LHCN-M2 (cell line): ENCODE results near the gene PLEKHA1. TPM values are rescaled to one million over a fixed set of nuclear protein-coding genes. Genes with fewer than 3 reads are reported as not detected.

Experiments
- DNase-seq: peaks from one replicate; pipeline ENCODE4 v3.0.0-alpha.2; 2012; ENCODE audit warnings: low read depth
- total RNA-seq: library from RNA; depleted of rRNA; stranded (reverse); fragments of >200 nt; gene quantifications from 2 replicates; pipeline ENCODE4 v1.2.3, GENCODE V29; 2014; rRNA removed

Gene PLEKHA1
- total RNA-seq, 1 experiment from 2014 or later, result 17.3 TPM

DNA sequence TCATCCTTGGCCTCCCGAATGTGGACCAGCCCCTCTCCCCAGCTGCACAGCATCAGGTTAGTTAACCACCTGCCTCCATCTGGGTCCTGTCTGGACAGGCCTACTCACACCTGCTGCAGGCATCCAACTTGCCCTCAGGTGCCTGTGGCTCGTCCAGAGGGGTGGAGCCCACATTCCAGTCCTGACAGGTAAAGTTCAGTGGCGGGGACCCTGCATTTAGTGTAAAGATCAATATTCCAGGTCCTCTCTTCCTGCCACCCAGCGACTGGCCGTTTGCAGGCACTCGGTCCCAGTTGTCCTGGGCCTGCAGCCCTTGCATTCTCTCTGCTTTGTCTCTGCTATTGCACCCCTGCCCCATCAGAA is 101.8 kb downstream of the PLEKHA1 start:
- no peak for DNase-seq

DNA sequence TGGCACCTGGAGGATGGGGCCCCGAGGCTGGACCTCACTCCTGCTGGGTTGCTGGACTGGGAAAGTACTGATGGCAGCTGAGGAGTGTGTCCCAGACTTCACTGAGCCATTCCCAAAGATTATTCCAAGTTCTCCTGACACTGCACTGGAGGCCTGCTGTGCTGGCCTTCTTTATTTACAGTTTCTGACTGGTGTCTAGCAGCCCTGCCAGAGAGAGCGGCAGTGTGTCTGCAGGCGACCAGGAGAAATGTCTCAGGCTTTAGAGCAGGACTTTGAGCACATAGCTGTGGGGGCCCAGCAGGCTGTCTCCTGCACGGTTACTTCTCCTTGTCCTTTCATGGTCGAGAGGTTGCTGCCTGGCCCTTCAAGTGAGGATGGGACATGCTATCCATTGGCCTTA is 102.9 kb downstream of the PLEKHA1 start:
- no peak for DNase-seq

DNA sequence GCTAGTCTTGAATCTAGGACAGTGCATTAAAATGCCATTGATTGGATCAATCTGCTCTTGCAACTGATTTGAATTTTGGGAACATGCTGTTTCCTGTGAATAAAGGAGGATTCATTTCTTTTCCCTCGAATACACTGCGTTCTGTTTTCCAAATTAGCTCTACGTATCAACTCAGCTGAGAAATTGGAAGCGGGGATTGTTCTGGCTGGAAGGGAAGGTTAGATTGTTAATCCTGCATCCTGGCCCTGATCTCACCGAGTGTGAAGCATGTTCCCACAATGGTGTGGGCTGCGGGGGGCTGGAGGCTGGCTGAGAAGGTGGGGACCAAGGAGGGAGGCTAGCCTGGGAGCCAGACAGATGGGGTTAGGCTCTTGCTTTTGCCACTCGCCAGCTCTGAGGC is 104.5 kb downstream of the PLEKHA1 start:
- no peak for DNase-seq

DNA sequence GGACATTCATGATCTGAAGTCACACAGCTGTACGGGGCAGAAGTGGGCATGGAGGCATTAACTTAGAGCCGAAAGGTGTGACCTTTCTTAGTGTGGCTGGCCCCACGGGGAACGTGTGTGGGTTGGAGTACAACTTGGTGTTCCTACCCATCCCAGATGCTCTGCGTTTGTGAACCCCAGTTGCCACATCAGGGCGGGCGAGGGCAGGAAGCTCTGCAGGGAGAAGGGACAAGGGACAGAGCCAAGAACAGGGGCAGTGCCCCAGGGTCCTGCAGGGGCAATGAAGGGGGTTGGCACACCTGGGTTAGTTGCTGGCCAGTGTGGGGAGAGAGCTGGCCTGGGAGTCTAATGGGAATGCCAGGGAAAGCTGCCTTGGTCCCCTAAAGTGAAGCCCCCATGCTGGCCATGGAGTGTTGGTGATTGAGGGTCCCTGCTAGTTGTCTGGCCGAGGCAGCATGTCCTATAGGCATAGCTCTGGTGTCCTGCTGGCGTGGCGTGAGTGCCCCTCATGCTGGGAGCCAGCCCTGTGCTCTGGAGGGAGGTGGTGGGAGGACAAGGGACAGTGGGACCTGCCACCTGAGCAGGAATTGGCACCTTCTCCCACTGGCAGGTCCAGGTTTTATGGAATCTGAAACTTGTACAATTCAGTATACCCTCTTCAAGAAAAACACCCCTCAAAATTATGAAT is 105.8 kb downstream of the PLEKHA1 start:
- DNase-seq, result no peak

DNA sequence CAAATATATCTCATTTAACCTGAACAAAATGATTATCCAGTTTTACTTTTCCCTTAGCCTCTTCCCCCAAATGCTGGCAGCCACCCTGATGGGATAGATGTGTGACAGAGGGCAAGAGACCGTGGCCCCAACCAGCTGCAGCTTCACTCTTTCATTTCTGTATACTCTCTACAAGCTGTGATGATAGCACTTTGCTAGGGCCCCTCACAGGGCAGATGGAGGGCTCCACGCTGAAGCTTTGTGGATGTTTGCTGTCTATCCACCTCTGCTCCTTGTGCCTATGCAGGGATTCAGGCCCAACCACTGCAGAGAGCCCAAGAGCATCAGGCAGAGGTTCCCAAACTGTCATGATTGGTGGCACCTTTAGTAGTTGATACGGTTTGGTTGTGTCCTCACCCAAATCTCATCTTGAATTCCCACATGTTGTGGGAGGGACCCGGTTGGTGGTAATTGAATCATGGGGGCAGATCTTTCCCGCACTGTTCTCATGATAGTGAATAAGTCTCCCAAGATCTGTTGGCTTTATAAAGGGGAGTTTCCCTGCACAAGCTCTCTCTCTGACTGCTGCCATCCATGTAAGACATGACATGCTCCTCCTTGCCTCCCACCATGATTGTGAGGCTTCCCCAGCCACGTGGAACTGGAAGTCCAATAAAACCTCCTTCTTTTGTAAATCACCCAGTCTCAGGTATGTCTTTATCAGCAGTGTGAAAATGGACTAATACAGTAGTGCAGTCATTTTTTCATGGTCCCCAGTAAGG is 107.0 kb downstream of the PLEKHA1 start:
- no peak for DNase-seq

Other genes starting within 250 kb of the PLEKHA1 start
- gene BTBD16, start 103.4 kb upstream of the PLEKHA1 start, total RNA-seq, result not detected in 2 replicates
- not detected in 2 replicates for gene ARMS2, start 79.9 kb downstream of the PLEKHA1 start, total RNA-seq
- 1,894 and 1,897 TPM in 2 replicates for gene HTRA1, start 86.8 kb downstream of the PLEKHA1 start, total RNA-seq
- gene DMBT1, start 186.0 kb downstream of the PLEKHA1 start, total RNA-seq, result 18.4 and 21.9 TPM in 2 replicates